ENCODE results near the gene BRD1. TPM values are rescaled to one million over a fixed set of nuclear protein-coding genes. Genes with fewer than 3 reads are reported as not detected.

The BRD1 gene
- total and polyA plus RNA-seq, 5 donors from 2014 or later, result 2.0 to 133 (median 2.3) TPM

DNA sequence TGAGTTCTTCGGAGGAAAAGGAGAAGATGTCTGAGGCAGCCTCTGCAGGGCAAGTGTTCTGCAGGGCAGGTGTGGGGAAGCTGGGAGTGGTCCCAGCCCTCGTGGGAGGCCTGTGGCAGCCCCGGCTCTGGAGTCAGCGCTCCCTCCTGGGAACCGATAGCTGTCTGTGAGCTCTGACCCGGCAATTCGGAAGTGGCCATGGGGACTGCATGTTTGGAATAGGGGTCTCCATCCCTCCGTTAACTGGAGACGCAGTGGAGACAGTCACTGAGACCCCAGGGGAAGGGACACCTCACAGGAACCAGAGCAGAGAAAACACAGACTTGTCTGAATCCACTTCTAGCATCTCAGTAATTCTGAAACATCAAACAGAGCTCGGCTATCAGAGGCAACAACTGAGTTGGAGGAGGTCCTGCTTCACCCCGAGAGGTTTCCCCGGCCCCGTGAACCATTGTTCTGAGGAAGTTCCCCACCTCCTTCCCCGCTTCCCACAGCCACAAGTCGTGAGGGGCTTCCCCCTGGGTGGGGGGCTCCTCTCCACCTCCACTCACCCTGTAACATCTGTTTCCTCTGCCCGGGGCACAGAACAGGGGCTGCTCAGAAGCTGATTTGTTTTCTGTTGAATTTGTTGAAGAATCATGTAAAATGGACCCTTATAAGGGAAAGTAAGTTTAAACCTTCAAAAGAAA, 99.6 kb downstream of the BRD1 start:
- Histone ChIP-seq H3K9me3 (ENCODE audit: control insufficient read depth in 2 of 2, low read length in 2 of 2) (no peaks in the 10 kb centered on the region), H3K36me3 (ENCODE audit: control insufficient read depth, insufficient read depth, low read length) (no peaks in the 10 kb centered on the region), H3K4me3 (ENCODE audit: low read depth, low read length) (no peak overlapping the region), H3K27ac (ENCODE audit: insufficient read depth, low read length, poor library complexity, severe bottlenecking) (no peak overlapping the region), H3K27me3 (ENCODE audit: control insufficient read depth, insufficient read depth, low read length) (peaks cover 7% of the 10 kb centered on the region), H3K4me1 (ENCODE audit: control insufficient read depth, insufficient read depth, low read length, poor library complexity, severe bottlenecking) (peaks cover 20% of the 10 kb centered on the region)
- no peak for DNase-seq
- peaks cover 5 to 12% (median 9%) of the 10 kb centered on the region in 4 donors for H3K4me1 Mint-ChIP-seq
- no peaks in the 10 kb centered on the region for H3K36me3 Mint-ChIP-seq
- ATAC-seq (ENCODE audit: low read depth in 2 of 2), result no peak
- H3K27ac Mint-ChIP-seq, result no peak overlapping the region
- H3K4me3 Mint-ChIP-seq, result peak overlapping the region in 1 of 4 donors; percentile 38
- peaks cover 60% of the 10 kb centered on the region for H3K27me3 Mint-ChIP-seq
- H3K9me3 Mint-ChIP-seq, result peaks cover 0 to 2% (median 0%) of the 10 kb centered on the region in 7 donors

- peaks cover 20% of the 10 kb centered on the region for H3K4me1 ChIP-seq (ENCODE audit: control insufficient read depth, insufficient read depth, low read length, poor library complexity, severe bottlenecking)
- no peaks in the 10 kb centered on the region for H3K9me3 ChIP-seq (ENCODE audit: control insufficient read depth in 2 of 2, low read length in 2 of 2)
- H3K4me1 Mint-ChIP-seq, result peaks cover 5 to 14% (median 9%) of the 10 kb centered on the region in 4 donors
- peaks cover 54% of the 10 kb centered on the region for H3K27me3 Mint-ChIP-seq
- H3K27ac ChIP-seq (ENCODE audit: insufficient read depth, low read length, poor library complexity, severe bottlenecking), result no peak overlapping the region
- no peak overlapping the region for H3K4me3 ChIP-seq (ENCODE audit: low read depth, low read length)
- peaks cover 7% of the 10 kb centered on the region for H3K27me3 ChIP-seq (ENCODE audit: control insufficient read depth, insufficient read depth, low read length)
- H3K4me3 Mint-ChIP-seq, result no peak overlapping the region
- H3K36me3 ChIP-seq (ENCODE audit: control insufficient read depth, insufficient read depth, low read length), result no peaks in the 10 kb centered on the region
- ATAC-seq (ENCODE audit: low read depth in 2 of 2), result no peak
- H3K9me3 Mint-ChIP-seq, result peaks cover 0 to 2% (median 0%) of the 10 kb centered on the region in 7 donors
- H3K36me3 Mint-ChIP-seq, result no peaks in the 10 kb centered on the region
- no peak overlapping the region for H3K27ac Mint-ChIP-seq
- DNase-seq, result no peak
Measured at GRCh38 chr22:49727191-49727880, 100.3 kb downstream of the BRD1 start.

DNA sequence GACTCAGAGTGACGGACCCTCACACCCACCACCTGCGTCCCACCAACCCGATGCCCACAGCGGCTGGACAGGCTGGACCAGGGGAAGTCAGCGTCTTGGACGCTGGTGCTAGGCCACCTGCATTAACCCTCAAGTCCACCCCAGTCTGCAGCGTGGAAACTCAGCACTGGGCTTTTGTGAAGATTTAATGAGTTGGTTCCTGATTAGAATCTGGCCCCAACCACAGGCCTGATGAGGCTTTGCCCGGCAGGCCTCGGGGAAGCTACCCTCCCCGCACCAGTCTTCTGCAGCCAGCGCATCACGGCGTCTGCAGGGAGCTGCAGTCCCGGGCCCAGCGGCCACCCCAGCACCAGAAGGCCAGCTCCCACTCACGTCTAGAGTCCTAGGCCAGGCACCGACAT, 101.0 kb downstream of the BRD1 start:
- Histone ChIP-seq H3K4me3 (ENCODE audit: low read depth, low read length) (no peak overlapping the region), H3K4me1 (ENCODE audit: control insufficient read depth, insufficient read depth, low read length, poor library complexity, severe bottlenecking) (peaks cover 20% of the 10 kb centered on the region), H3K27ac (ENCODE audit: insufficient read depth, low read length, poor library complexity, severe bottlenecking) (no peak overlapping the region), H3K27me3 (ENCODE audit: control insufficient read depth, insufficient read depth, low read length) (peaks cover 7% of the 10 kb centered on the region), H3K36me3 (ENCODE audit: control insufficient read depth, insufficient read depth, low read length) (no peaks in the 10 kb centered on the region), H3K9me3 (ENCODE audit: control insufficient read depth in 2 of 2, low read length in 2 of 2) (no peaks in the 10 kb centered on the region)
- peaks cover 5 to 17% (median 9%) of the 10 kb centered on the region in 4 donors for H3K4me1 Mint-ChIP-seq
- no peaks in the 10 kb centered on the region for H3K36me3 Mint-ChIP-seq
- H3K27ac Mint-ChIP-seq, result no peak overlapping the region
- H3K9me3 Mint-ChIP-seq, result no peaks in the 10 kb centered on the region
- no peak overlapping the region for H3K4me3 Mint-ChIP-seq
- ATAC-seq (ENCODE audit: low read depth in 2 of 2) (no peak), DNase-seq (no peak)
- H3K27me3 Mint-ChIP-seq, result peaks cover 51% of the 10 kb centered on the region

DNA sequence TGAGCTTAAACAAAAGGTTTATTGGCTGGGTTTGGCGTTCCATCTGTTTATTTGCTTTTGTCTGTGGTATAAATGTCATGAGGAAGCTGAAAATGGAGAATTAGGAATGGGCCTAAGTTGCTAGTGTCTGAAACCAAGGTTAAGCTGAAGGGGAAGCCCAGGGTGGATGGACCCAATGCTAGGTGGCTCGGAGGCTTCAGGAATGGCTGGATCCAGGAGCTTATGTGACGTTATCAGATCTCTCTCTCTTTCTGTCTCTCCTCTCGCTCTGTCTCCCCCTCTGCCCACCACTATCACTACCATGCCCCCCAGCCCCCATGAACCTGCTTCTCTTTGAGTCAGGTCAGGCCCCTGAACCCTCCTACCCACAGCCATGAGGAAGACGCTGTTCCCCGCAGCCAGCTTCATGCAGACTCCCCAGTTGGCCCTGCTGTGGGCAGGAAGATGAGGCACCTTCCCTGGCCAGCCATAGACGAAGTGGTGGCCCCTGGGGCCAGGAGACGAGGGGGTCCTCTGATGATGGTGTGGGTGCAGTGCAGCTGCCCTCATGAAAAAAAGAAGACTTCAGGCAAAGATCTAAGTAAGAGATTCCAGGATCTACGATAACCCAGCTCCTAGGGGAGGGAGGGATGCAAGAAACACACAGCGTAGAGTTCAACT, 101.5 kb downstream of the BRD1 start:
- peaks cover 48% of the 10 kb centered on the region for H3K27me3 Mint-ChIP-seq
- no peak overlapping the region for H3K4me3 ChIP-seq (ENCODE audit: low read depth, low read length)
- no peak overlapping the region for H3K27ac Mint-ChIP-seq

GRCh38 chr22:49725516-49725915, 102.2 kb downstream of the BRD1 start:
- peaks cover 2% of the 10 kb centered on the region for H3K27me3 ChIP-seq (ENCODE audit: control insufficient read depth, insufficient read depth, low read length)
- ATAC-seq (ENCODE audit: low read depth in 2 of 2) (no peak), DNase-seq (no peak)
- H3K9me3 ChIP-seq (ENCODE audit: control insufficient read depth in 2 of 2, low read length in 2 of 2), result no peaks in the 10 kb centered on the region
- H3K36me3 ChIP-seq (ENCODE audit: control insufficient read depth, insufficient read depth, low read length), result no peaks in the 10 kb centered on the region
- H3K4me3 Mint-ChIP-seq, result peak overlapping the region in 2 of 4 donors; percentile 41 to 57
- no peak overlapping the region for H3K4me3 ChIP-seq (ENCODE audit: low read depth, low read length)
- no peak overlapping the region for H3K27ac Mint-ChIP-seq
- H3K4me1 ChIP-seq (ENCODE audit: control insufficient read depth, insufficient read depth, low read length, poor library complexity, severe bottlenecking), result peaks cover 20% of the 10 kb centered on the region
- H3K36me3 Mint-ChIP-seq, result no peaks in the 10 kb centered on the region
- no peaks in the 10 kb centered on the region for H3K9me3 Mint-ChIP-seq
- peaks cover 41% of the 10 kb centered on the region for H3K27me3 Mint-ChIP-seq
- peaks cover 5 to 17% (median 9%) of the 10 kb centered on the region in 4 donors for H3K4me1 Mint-ChIP-seq
- no peak overlapping the region for H3K27ac ChIP-seq (ENCODE audit: insufficient read depth, low read length, poor library complexity, severe bottlenecking)

More for the DNA sequence above, 101.5 kb downstream of the BRD1 start:
- H3K9me3 ChIP-seq (ENCODE audit: control insufficient read depth in 2 of 2, low read length in 2 of 2), result no peaks in the 10 kb centered on the region
- no peak overlapping the region for H3K27ac ChIP-seq (ENCODE audit: insufficient read depth, low read length, poor library complexity, severe bottlenecking)
- ATAC-seq (ENCODE audit: low read depth in 2 of 2) (no peak), DNase-seq (no peak)
- peaks cover 7% of the 10 kb centered on the region for H3K27me3 ChIP-seq (ENCODE audit: control insufficient read depth, insufficient read depth, low read length)
- H3K4me1 ChIP-seq (ENCODE audit: control insufficient read depth, insufficient read depth, low read length, poor library complexity, severe bottlenecking), result peaks cover 20% of the 10 kb centered on the region
- no peaks in the 10 kb centered on the region for H3K36me3 ChIP-seq (ENCODE audit: control insufficient read depth, insufficient read depth, low read length)
- Mint-ChIP-seq H3K36me3 (no peaks in the 10 kb centered on the region), H3K4me1 (peaks cover 5 to 17% (median 9%) of the 10 kb centered on the region in 4 donors), H3K9me3 (no peaks in the 10 kb centered on the region), H3K4me3 (peak overlapping the region in 3 of 4 donors; percentile 17 to 57 (median 29))

- H3K27me3 Mint-ChIP-seq, result peaks cover 37% of the 10 kb centered on the region
- Histone ChIP-seq H3K9me3 (ENCODE audit: control insufficient read depth in 2 of 2, low read length in 2 of 2) (no peaks in the 10 kb centered on the region), H3K4me1 (ENCODE audit: control insufficient read depth, insufficient read depth, low read length, poor library complexity, severe bottlenecking) (peaks cover 20% of the 10 kb centered on the region), H3K27me3 (ENCODE audit: control insufficient read depth, insufficient read depth, low read length) (peaks cover 2% of the 10 kb centered on the region), H3K36me3 (ENCODE audit: control insufficient read depth, insufficient read depth, low read length) (no peaks in the 10 kb centered on the region), H3K4me3 (ENCODE audit: low read depth, low read length) (no peak overlapping the region), H3K27ac (ENCODE audit: insufficient read depth, low read length, poor library complexity, severe bottlenecking) (no peak overlapping the region)
- peak; percentile 34 to 73 (median 58) for DNase-seq
- H3K4me1 Mint-ChIP-seq, result peaks cover 5 to 17% (median 9%) of the 10 kb centered on the region in 4 donors
- H3K9me3 Mint-ChIP-seq, result no peaks in the 10 kb centered on the region
- no peak overlapping the region for H3K27ac Mint-ChIP-seq
- no peaks in the 10 kb centered on the region for H3K36me3 Mint-ChIP-seq
- ATAC-seq (ENCODE audit: low read depth in 2 of 2), result peak; percentile 70 to 80
- peak overlapping the region in 3 of 4 donors; percentile 68 to 96 (median 71) for H3K4me3 Mint-ChIP-seq
Measured at GRCh38 chr22:49724893-49725489, 102.7 kb downstream of the BRD1 start.

DNA sequence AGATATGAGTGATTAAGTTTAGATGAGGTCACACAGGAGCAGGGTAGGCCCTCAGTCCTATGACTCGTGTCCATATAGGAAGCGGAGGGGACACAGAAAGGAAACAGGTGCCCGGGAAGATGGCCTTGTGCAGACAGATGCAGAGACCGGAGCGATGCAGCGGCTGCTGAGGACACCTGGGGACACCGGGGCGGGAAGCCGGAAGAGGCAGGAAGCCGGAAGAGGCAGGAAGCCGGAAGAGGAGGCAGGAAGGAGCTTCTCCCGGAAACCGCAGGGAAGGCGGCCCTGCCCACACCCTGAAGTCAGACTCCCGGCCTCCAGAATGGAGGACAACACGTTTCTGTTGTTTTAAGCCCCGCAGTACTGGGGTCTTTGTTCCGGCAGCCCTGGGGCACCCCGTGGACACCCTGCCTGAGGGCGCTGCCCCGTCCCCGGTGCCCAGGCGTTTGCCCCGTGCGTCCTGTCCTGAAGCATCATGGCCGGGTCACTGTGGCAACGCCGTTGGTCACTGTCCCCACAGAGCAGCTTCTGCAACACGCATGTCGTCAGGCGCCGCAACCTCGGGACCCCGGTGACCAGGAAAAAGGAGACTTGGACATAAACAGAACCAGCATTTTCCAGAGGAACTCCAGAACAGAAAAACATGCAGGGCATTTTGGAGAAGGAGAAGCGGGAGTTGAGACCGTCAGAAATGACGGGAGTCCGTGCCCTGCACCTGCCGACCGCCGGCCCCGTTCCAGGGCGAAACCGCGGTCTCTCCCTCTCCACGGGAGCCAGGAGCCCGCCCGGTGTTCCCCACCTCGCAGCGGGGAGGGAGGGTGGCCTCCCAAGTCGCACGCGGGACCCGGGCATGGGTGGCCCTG, 103.4 kb downstream of the BRD1 start:
- H3K4me1 ChIP-seq (ENCODE audit: control insufficient read depth, insufficient read depth, low read length, poor library complexity, severe bottlenecking), result peaks cover 20% of the 10 kb centered on the region
- no peaks in the 10 kb centered on the region for H3K36me3 ChIP-seq (ENCODE audit: control insufficient read depth, insufficient read depth, low read length)
- H3K36me3 Mint-ChIP-seq, result no peaks in the 10 kb centered on the region
- no peaks in the 10 kb centered on the region for H3K9me3 ChIP-seq (ENCODE audit: control insufficient read depth in 2 of 2, low read length in 2 of 2)
- peaks cover 34% of the 10 kb centered on the region for H3K27me3 Mint-ChIP-seq
- peak overlapping the region; percentile 94 to 98 (median 96) for H3K4me3 Mint-ChIP-seq
- no peaks in the 10 kb centered on the region for H3K9me3 Mint-ChIP-seq
- peaks cover 2% of the 10 kb centered on the region for H3K27me3 ChIP-seq (ENCODE audit: control insufficient read depth, insufficient read depth, low read length)
- ATAC-seq (ENCODE audit: low read depth in 2 of 2) (peak in 1 of 2 donors; percentile 31), DNase-seq (peak; percentile 17 to 60 (median 23))
- peak overlapping the region; percentile 10 for H3K27ac ChIP-seq (ENCODE audit: insufficient read depth, low read length, poor library complexity, severe bottlenecking)
- peak overlapping the region; percentile 63 for H3K4me3 ChIP-seq (ENCODE audit: low read depth, low read length)
- H3K27ac Mint-ChIP-seq, result peak overlapping the region; percentile 94 to 98 (median 96)
- H3K4me1 Mint-ChIP-seq, result peaks cover 5 to 17% (median 9%) of the 10 kb centered on the region in 4 donors

Data from CD4-positive, CD25-positive, alpha-beta regulatory T cell (primary cell).